Astrocyte of the cerebellum (primary cell): ENCODE results near the gene LRRC4.

Experiments
- DNase-seq: peaks from one replicate; pipeline ENCODE4 v3.0.0-alpha.2; 2011; ENCODE audit warnings: low read depth
- H3K4me3 ChIP-seq: 2 replicates; pipeline ENCODE4 v1.5.1; 2011; ENCODE audit warnings: mild to moderate bottlenecking, low read depth, low read length, moderate library complexity
- CTCF ChIP-seq: IDR thresholded peaks from 2 replicates; pipeline ENCODE4 v1.5.1; 2012; ENCODE audit warnings: low read length, low read depth, moderate library complexity, mild to moderate bottlenecking; ENCODE audit errors: missing control alignments
- in situ Hi-C: cut with HindIII; loops from 2 replicates; pipeline ENCODE4 v1.10.0; 2017; ENCODE audit warnings: low sequenced_read_pairs

The LRRC4 gene

GRCh38 chr7:128027485-128027980 lies 3.7 kb downstream of the LRRC4 start:
- no peak for DNase-seq
- no peak for TF ChIP-seq CTCF
- H3K4me3 ChIP-seq: no peak overlapping the region
- in situ Hi-C loops: no loop called here

DNA sequence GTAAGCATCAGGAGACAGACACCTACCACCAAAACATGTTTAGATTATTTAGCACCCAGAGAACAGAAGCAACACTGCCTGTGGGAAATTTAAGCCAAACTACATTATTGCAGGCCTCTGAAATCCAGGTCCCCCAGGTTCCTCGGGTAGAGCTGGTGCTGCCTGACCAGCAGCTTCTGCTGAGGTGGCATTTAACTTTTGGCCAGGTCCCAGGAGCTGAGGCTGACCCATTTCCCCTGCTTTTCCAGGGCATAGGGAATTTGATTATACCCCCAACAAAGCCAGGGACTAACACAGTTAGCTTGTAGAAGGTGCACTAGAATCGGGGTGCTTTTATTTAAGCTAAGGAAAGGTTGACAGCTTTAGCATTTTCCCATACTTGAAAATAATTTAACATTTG lies 4.7 kb downstream of the LRRC4 start:
- no peak for TF ChIP-seq CTCF
- H3K4me3 ChIP-seq: no peak overlapping the region
- DNase-seq: no peak
- in situ Hi-C loops: no loop called here

DNA sequence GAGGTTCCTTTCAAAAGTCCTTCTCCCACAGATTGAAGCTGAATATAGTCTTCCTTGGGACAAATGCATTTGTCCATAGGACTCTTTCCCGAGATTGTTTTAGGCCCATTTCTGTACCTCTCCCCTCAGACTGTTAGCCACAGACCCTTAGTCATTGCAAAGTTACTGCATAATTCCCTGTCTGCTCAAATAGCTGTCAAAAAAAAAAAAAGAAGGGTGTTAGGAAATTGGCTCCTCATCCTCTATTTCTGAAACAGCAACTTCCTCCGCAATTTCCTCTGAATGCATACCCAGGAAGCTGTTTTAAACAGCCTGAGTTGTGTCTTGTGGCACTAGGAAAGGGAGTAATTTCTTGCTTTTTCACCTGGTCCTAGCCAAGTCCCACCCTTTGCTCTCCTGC lies 5.4 kb downstream of the LRRC4 start:
- in situ Hi-C loops: no loop called here
- TF ChIP-seq CTCF: no peak
- H3K4me3 ChIP-seq: no peak overlapping the region
- no peak for DNase-seq

DNA sequence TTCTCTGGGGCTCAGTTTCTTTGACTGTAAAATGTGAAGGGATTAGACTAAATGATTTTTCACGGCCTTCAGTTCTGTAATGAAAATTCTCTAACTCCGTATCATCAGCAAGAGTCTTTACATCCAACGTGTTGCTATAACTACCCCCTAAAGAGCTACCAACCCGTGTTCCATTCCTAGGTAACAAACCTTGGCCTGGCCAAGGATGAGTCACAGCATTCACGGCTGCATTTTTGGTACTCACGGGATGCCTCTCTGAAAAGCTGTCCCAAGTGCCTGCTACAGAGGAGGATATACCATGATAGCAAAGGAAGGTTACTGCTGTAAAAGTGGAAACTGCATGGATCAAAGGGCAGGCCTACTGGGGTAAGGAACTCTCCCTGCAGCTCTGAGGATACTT lies 5.9 kb downstream of the LRRC4 start:
- TF ChIP-seq CTCF: no peak
- no peak overlapping the region for H3K4me3 ChIP-seq
- in situ Hi-C loops: no loop called here
- no peak for DNase-seq

- in situ Hi-C loops: no loop called here
- no peak for DNase-seq
- no peak for TF ChIP-seq CTCF
- no peak overlapping the region for H3K4me3 ChIP-seq
Observed at GRCh38 chr7:128024151-128024550, 7.1 kb downstream of the LRRC4 start.

DNA sequence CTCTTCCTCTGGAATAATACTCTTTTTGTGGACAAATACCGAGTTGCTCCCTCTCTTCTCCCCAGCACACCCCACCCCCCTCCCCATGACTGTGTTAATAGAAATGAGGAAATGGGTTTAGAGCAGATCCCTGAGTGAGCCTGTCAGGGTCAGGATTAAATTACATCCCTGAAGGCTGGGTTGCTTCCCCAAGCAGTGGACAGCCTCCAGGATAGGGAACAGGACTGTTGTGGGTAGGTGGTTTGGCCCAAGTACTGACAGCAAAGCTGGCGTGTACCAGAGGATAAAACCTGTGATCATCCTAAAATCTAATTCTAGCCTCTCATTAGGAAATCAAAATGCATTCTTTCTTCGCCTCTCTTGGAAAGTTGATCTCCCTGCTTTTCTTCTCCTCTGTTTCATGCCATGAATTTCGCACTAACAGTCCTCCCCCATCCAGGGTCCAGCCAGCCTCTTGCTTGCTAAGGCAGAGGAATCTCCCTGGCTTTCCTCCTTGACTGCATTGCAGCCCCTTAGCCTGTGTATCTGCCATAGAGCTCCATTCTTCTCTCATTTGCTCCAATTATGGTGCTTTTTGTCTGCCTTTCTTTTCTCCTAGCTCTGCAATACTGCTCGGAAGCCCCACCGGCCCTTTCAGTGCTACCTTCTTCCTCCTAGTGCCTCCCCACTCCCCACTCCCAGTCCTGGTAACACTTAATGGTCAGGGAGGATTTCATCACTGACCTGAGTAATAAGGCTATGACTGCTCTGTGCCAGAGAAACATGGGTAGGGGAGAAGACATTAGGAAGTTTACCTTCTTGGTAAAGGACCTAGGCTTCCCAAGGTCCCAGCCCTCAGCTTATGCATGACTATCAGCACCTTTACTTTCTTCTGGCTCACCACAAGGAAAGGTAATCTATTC lies 8.4 kb downstream of the LRRC4 start:
- H3K4me3 ChIP-seq: no peak overlapping the region
- in situ Hi-C loops: no loop called here
- no peak for TF ChIP-seq CTCF
- DNase-seq: peak; percentile 59
